ENCODE results near the gene TMC2.
A peak's percentile ranks its signal among the peaks of the same experiment; 100 is the strongest.

TMC2 gene

GRCh38 chr20:2542361-2542760 is 6.0 kb downstream of the TMC2 start:
- DNase-seq (ENCODE audit: low read depth): no peak
- TF ChIP-seq, protein P1, sequence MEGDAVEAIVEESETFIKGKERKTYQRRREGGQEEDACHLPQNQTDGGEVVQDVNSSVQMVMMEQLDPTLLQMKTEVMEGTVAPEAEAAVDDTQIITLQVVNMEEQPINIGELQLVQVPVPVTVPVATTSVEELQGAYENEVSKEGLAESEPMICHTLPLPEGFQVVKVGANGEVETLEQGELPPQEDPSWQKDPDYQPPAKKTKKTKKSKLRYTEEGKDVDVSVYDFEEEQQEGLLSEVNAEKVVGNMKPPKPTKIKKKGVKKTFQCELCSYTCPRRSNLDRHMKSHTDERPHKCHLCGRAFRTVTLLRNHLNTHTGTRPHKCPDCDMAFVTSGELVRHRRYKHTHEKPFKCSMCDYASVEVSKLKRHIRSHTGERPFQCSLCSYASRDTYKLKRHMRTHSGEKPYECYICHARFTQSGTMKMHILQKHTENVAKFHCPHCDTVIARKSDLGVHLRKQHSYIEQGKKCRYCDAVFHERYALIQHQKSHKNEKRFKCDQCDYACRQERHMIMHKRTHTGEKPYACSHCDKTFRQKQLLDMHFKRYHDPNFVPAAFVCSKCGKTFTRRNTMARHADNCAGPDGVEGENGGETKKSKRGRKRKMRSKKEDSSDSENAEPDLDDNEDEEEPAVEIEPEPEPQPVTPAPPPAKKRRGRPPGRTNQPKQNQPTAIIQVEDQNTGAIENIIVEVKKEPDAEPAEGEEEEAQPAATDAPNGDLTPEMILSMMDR (conservative IDR thresholded peaks at IDR 0.05; ENCODE audit: low read depth, low read length): no peak

DNA sequence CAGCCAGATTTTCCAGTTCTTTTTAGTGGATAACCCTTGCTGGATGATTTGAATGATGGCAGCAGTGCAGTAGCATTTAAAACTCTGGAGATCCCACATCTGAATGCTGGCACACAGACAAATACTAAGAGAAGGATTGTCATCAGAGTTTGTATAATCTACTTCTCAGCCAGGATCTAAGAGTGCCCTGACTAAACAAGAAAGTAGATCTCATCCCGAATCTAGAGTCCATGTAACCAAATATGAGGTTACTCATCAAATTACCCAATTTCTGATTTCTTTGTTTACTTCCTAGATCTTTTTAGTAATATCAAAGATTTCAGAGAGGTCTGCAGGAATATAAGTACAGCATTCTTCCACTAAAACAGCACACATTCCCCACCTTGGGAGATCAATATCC is 7.8 kb downstream of the TMC2 start:
- no peak overlapping the region for H3K4me3 ChIP-seq (ENCODE audit: low read depth, low read length)
- no peak for DNase-seq (ENCODE audit: low read depth)
- TF ChIP-seq, protein P1 (conservative IDR thresholded peaks at IDR 0.05; ENCODE audit: low read depth, low read length): no peak

More at GRCh38 chr20:2542361-2542760, 6.0 kb downstream of the TMC2 start:
- H3K4me3 ChIP-seq (ENCODE audit: low read depth, low read length): no peak overlapping the region

GRCh38 chr20:2545594-2545993 is 9.2 kb downstream of the TMC2 start:
- TF ChIP-seq, protein P1 (conservative IDR thresholded peaks at IDR 0.05; ENCODE audit: low read depth, low read length): no peak
- H3K4me3 ChIP-seq (ENCODE audit: low read depth, low read length): no peak overlapping the region
- DNase-seq (ENCODE audit: low read depth): no peak

DNA sequence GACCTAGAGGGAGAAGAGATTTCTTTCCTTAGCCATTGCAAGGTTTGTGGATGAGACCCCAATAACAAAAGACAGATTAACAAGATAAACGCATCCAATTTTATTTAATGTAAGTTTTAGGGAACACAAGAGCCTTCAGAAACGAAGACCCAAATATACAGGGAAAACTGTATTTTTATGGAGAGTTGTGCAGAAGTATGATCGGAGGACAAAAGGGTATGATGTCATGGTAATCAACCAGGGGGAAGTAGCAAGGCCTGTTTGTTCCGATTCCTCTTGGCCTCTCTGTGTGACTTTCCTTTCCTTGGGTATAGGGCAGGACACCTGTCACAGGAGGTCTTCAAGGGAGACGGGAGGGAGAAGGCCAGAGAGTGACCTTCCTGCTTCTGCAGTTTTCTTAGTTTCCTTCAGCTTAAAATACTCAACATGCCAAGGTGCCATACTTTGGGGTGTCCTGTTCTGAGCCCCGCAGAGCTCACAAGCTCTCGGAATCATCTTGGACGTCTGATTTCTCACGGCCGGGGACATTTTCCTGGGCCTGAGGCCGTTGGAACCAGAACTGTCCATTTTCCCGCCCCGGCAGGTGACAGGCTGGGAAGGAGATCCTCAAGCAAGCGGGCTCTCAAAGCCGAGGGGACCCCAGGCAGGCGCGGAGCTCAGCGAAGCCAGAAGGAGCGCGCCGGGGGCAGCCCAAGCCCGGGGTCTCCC is 21.7 kb downstream of the TMC2 start:
- no peak for DNase-seq (ENCODE audit: low read depth)
- TF ChIP-seq, protein P1 (conservative IDR thresholded peaks at IDR 0.05; ENCODE audit: low read depth, low read length): no peak
- H3K4me3 ChIP-seq (ENCODE audit: low read depth, low read length): no peak overlapping the region

- H3K4me3 ChIP-seq (ENCODE audit: low read depth, low read length): no peak overlapping the region
- TF ChIP-seq, protein P1 (conservative IDR thresholded peaks at IDR 0.05; ENCODE audit: low read depth, low read length): no peak
- peak; percentile 5 for DNase-seq (ENCODE audit: low read depth)
Measured at GRCh38 chr20:2558581-2559278, 22.4 kb downstream of the TMC2 start.

DNA sequence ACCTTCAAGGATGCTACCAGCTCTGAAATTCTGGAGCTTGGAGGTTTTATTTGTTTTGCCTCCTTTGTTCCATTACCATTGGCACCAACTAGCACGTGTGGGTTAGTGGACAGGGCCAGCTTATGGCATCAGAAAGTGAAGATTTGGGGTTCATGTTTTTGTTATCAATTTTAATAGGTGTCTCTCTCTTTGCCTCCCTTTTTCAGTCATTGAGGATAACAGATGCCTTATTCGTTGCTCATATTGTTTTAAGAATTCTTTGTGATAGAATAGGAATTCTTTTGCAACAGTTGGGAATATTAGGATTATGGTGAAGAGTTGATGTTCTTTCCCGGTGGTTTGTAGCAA is 22.9 kb downstream of the TMC2 start:
- H3K4me3 ChIP-seq (ENCODE audit: low read depth, low read length): no peak overlapping the region
- TF ChIP-seq, protein P1 (conservative IDR thresholded peaks at IDR 0.05; ENCODE audit: low read depth, low read length): no peak
- DNase-seq (ENCODE audit: low read depth): no peak

- H3K4me3 ChIP-seq (ENCODE audit: low read depth, low read length): no peak overlapping the region
- TF ChIP-seq, protein P1 (conservative IDR thresholded peaks at IDR 0.05; ENCODE audit: low read depth, low read length): no peak
- no peak for DNase-seq (ENCODE audit: low read depth)
Measured at GRCh38 chr20:2559651-2560050, 23.3 kb downstream of the TMC2 start.

All from choroid plexus epithelial cell (primary cell).